HG02678 (cell line): ENCODE results near the gene GCH1.
"Not testable (repeated sequence)": the region's sequence is repeated elsewhere in the genome, so short reads cannot be mapped to it uniquely, and the experiment has no call there.

ENCODE experiments used
- ATAC-seq: cut with Tn5 transposase; IDR thresholded peaks from one replicate; pipeline ENCODE4 v1.9.1; 2021; ENCODE audit warnings: mild to moderate bottlenecking, moderate library complexity; ENCODE audit not compliant: unreplicated experiment

Gene GCH1

GRCh38 chr14:54870154-54871090 is 32.2 kb downstream of the GCH1 start:
- ATAC-seq, result not testable (repeated sequence)

DNA sequence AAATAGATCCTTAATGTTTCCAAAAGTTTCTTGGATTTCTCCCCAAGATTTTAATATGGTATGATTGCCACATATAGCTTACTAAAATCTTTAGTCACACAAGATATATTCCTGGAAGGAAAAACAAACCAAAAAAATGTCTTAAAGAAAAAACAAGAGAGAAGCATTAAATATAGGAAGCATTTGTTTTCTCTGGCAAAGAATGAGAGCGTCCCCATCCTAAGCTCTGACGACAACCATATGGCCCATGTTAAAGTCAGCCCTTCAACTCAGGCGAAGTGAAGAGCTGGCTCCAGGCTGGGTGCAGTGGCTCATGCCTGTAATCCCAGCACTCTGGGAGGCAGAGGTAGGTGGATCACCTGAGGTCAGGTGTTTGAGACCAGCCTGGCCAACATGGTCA is 35.6 kb downstream of the GCH1 start:
- ATAC-seq, result no peak

DNA sequence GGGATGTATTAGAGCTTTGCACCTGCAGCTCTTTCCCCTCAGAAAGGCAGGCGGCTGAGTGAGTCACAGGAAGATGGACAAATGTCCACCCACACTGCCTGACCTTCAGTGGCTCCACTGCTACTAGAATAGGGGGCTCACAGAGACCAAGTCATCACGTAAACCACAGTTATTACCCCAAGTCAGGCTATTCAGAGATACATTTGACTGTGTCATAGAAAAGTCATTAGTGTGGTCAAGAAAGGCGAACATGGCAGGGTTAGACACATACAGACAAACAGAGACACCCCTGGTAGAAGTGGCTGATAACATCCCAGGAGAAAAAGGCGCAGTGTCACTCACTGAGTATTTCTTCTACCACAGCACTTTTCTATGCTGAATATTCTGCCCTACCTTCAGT is 36.0 kb downstream of the GCH1 start:
- ATAC-seq, result no peak

DNA sequence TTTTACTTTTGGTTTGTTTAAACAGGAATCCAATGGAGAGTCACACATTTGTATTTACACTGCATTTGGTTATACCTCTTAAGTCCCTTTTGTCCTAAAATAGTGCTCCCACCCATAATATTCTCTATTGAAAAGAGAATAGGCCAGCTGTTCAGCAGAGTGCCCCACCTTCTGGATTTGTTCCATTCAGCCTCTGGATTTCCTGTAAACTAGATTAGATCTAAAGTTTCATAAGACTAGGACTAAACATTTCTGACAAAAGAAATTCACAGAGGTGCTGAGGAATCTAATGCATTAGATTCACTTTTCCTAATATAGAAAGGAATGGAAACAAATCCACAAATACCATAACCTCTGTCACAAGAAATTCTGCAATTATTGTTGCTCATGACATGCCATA is 38.1 kb downstream of the GCH1 start:
- ATAC-seq, result no peak

DNA sequence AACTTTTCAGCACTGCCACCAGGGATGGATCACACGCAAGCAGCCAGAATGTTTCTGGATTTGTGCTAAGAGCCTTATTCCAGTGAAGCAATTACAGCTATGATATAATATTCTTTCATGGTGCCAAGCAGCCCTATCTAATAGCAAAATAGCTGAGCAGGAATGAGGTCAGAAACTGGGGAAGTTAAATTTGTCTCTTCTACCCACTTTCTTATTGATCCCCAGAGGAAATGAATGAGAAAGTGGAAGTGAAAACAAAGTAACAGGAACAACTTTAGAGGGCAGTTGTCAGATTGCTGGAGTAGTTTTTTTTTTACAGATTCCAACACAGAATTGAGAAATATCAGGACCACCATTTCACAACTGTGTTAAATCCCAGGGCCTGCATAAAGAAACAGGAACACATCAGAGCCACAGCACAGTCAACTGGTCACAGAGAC is 44.8 kb downstream of the GCH1 start:
- ATAC-seq, result peak; percentile 79

GRCh38 chr14:54856152-54856551 is 46.5 kb downstream of the GCH1 start:
- ATAC-seq, result no peak

- peak; percentile 48 for ATAC-seq
Measured at GRCh38 chr14:54854181-54854580, 48.4 kb downstream of the GCH1 start.

GRCh38 chr14:54853339-54853738 is 49.3 kb downstream of the GCH1 start:
- ATAC-seq, result no peak

- no peak for ATAC-seq
Measured at GRCh38 chr14:54852215-54852614, 50.4 kb downstream of the GCH1 start.

DNA sequence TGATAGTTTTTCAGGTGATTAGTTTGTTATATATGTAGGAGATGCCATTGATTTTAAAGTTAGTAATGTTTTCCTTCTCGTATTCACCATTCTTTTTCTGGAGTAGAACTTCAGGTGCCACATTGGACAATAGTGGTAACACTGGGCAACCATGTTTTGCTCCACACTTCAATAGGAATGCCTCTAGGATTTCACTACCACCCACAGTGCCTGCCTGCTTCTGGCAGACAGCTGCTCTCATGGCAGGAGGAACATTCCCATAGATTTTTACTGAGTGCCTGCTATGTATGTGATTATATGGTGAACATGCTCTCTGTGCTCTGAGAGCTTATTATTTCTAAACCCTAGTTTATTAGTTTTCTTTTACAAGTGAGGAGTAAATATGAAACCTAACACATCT is 53.7 kb downstream of the GCH1 start:
- no peak for ATAC-seq

- ATAC-seq, result no peak
Measured at GRCh38 chr14:54845641-54846040, 57.0 kb downstream of the GCH1 start.

DNA sequence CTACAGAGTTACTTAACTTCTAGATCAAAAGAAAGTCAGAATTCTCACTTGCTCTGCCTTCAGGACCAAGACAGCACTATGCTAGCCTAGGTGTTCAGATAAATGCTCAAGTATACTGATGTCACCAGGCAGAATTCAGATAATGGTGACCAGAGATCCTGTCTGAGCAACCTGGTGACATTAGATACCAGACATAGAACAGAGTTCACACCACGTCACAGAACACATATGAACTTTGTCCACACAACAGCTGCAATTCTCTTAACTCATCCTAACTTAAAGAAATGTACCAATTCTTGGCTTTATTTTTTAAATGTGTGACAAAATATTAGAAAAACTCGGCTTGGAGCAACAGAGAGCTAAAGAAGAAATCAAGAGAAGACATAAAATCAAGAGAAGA is 58.1 kb downstream of the GCH1 start:
- ATAC-seq, result no peak

- ATAC-seq, result no peak
Measured at GRCh38 chr14:54840798-54841197, 61.8 kb downstream of the GCH1 start.

DNA sequence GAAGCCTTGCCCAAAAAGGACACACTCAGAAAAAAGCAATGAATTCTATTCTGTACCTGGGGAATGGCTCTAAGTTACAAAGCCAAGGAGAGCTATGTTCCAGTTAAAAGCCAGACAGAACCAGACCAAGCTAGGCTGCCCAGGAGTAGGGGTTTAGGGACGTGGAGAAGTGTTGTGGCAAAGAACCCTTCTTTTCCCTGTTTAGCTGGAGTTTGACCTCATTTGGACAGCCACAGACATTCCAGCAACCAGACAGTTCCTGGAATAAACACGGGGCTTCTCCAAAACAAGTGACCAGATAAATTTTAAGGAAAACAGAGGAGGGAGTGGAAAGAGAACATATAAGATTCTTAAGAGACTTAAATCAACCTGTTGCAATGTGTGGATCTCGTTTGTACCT is 62.3 kb downstream of the GCH1 start:
- ATAC-seq, result no peak

DNA sequence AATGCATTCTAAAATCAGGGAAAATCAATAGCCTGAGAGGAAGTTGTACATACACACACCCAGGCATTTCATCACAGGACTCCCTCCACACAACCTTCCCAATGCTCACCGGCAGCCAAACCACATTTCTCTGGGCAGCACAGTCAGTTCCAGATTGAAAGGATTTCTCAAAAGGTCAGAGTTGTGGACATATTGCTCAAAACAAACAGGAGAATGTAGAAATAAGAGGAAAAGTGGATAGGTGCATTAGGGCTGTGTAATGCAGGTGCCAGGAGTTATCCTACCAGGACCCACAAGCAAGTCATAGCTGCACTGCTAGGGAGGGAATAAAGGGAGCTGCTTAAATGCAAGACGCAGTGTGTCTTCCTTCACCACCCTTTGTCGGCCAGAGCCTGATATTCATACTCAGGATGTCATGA is 62.9 kb downstream of the GCH1 start:
- no peak for ATAC-seq

DNA sequence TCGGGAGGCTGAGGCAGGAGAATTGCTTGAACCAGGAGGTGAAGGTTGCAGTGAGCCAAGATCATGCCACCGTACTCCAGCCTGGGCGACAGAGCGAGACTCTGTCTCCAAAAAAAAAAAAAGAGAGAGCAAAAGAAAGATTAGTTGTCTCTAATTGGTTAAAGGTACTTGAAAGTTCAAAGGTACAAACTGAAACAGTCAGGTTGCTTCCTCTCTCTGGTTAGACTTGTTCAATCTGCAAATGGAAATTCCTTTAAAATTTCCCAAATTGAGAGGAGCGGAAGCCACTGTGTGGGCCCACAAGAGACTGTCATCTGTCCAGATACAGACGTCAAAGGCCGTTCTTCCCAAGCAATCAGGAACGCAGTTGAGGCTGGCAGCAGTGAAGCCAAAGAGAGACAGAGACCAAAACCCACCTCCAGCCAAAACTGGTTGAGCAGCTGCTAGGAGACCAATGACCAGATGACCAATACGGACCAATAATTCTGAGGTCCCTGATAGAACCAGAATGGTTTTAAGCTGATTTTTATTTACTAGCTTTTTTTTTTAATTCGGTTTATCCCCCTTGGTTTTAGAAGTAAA is 63.6 kb downstream of the GCH1 start:
- ATAC-seq, result no peak

DNA sequence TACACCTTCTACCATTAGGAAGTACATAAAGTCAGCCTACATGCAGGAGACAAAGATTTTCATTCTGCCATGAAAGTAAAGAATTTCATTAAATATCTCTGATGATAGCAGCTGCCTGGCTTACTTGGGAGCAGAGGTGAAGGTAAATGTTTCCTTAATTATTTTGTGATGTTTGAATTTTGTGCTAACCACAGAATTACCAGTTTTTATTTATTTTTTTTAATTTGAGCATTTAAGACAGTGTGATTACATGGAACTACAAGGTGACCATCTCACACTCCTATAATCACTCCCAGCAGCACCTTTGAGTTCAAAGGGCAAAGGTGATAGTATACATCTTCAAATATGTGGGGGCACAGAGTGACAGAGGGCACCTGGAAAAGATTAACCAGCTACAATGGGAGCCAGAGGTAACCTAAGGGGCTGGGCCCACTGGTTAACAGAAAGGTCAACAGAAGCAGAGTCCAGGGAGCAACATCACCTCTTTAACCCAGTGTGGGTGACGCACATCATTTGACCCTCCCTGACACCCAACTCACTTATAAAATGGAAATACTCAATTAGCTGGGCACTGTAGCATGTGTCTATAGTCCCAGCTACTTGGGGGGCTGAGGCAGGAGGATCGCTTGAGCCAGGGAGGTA is 65.0 kb downstream of the GCH1 start:
- no peak for ATAC-seq

DNA sequence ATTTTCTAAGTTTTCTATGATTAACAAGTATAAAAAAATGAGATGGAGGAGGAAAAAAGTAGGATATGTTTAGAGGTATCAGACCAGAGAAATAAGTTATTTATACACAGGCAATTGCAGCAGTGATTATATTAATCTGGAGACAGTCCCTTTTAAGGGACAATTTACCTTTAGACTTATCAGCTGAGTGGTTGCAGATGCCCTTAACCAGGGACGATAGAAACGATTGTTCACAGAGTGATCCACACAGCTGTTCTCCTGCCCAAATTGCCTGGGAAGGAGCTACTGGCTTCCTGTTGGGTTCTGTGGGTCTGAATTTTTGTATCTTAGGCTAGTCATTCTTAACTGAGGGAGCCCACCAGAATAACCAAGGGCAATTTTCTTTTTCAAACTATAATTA is 66.4 kb downstream of the GCH1 start:
- ATAC-seq, result no peak

GRCh38 chr14:54834727-54835126 is 67.9 kb downstream of the GCH1 start:
- ATAC-seq, result no peak

DNA sequence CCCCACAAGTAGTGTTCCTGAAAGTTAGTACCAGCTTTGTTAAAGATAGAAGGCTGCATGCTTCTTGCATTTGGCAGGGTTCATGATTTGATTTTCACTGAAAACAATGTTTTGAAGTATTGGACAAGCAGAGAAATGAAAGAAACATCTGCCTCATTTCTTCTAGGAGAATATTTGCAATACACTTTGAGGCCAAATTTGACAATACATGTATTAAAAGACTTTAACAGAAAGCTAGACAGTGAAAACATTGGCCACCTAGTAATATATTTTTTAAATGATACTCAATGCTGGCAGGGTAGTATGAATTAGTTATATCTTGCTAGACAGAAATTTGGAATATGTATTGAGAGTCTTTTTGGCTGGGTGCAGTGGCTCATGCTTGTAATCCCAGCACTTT is 68.5 kb downstream of the GCH1 start:
- no peak for ATAC-seq

- ATAC-seq, result no peak
Measured at GRCh38 chr14:54830650-54831049, 72.0 kb downstream of the GCH1 start.
